Neutrophil (primary cell): ENCODE results near the gene CEP131.

Experiments used
- H3K27ac ChIP-seq: fragments of 200-600 bp; sonication (generic); 2 replicates; pipeline ENCODE4 v1.5.1; 2016; ENCODE audit warnings: mild to moderate bottlenecking, moderate library complexity
- H3K27me3 ChIP-seq: fragments of 200-600 bp; sonication (generic); 2 replicates; pipeline ENCODE4 v1.6.0; 2016; ENCODE audit warnings: mild to moderate bottlenecking
- H3K36me3 ChIP-seq: fragments of 200-600 bp; sonication (generic); 2 replicates; pipeline ENCODE4 v1.5.1; 2017
- H3K4me1 ChIP-seq, 2 experiments: fragments of 200-600 bp in 1 of 2; sonication (generic) in 1 of 2; 1 replicate in 1 of 2; 2 replicates in 1 of 2; pipeline versions ENCODE4 v1.5.1 to v1.6.1; 2013 to 2016; ENCODE audit warnings: low read depth in 1 of 2, low read length in 1 of 2, mild to moderate bottlenecking in 1 of 2, moderate library complexity in 1 of 2; ENCODE audit not compliant: control insufficient read depth in 1 of 2, insufficient read depth in 1 of 2
- H3K4me3 ChIP-seq, 2 experiments: fragments of 200-600 bp in 1 of 2; sonication (generic) in 1 of 2; 1 replicate in 1 of 2; 2 replicates in 1 of 2; pipeline ENCODE4 v1.5.1; 2013 to 2016; ENCODE audit warnings: low read depth in 1 of 2, low read length in 1 of 2, mild to moderate bottlenecking in 1 of 2, moderate library complexity in 1 of 2
- H3K9me3 ChIP-seq: fragments of 200-600 bp; sonication (generic); 2 replicates; pipeline ENCODE4 v1.5.1; 2016
- CTCF ChIP-seq: fragments of 200-600 bp; sonication (generic); IDR thresholded peaks from 2 replicates; pipeline ENCODE4 v1.5.1; 2016; ENCODE audit warnings: antibody characterized with exemption

The CEP131 gene

GRCh38 chr17:81251094-81251708, 28.4 kb upstream of the CEP131 start:
- Histone ChIP-seq H3K4me3 (no peak overlapping the region), H3K9me3 (no peaks in the 10 kb centered on the region), H3K27ac (no peak overlapping the region), H3K27me3 (no peaks in the 10 kb centered on the region), H3K36me3 (peaks cover 70% of the 10 kb centered on the region), H3K4me1 (peaks cover 18% of the 10 kb centered on the region in 2 experiments)
- TF ChIP-seq CTCF = no peak

GRCh38 chr17:81250286-81251093, 27.7 kb upstream of the CEP131 start:
- Histone ChIP-seq H3K9me3 (no peaks in the 10 kb centered on the region), H3K27me3 (no peaks in the 10 kb centered on the region), H3K27ac (no peak overlapping the region), H3K4me1 (peaks cover 13% of the 10 kb centered on the region in 2 experiments), H3K4me3 (no peak overlapping the region), H3K36me3 (peaks cover 73% of the 10 kb centered on the region)
- TF ChIP-seq CTCF = no peak

- no peak overlapping the region for H3K27ac ChIP-seq
- H3K36me3 ChIP-seq = peaks cover 83% of the 10 kb centered on the region
- no peak overlapping the region for H3K4me3 ChIP-seq
- TF ChIP-seq CTCF = no peak
- peaks cover 2% of the 10 kb centered on the region in 2 experiments for H3K4me1 ChIP-seq
- no peaks in the 10 kb centered on the region for H3K9me3 ChIP-seq
- H3K27me3 ChIP-seq = no peaks in the 10 kb centered on the region
Observed at GRCh38 chr17:81249223-81250040, 26.7 kb upstream of the CEP131 start.

- no peak for TF ChIP-seq CTCF
- Histone ChIP-seq H3K36me3 (peaks cover 81% of the 10 kb centered on the region), H3K27ac (no peak overlapping the region), H3K4me3 (no peak overlapping the region), H3K9me3 (no peaks in the 10 kb centered on the region), H3K27me3 (no peaks in the 10 kb centered on the region), H3K4me1 (no peaks in the 10 kb centered on the region)
Observed at GRCh38 chr17:81248649-81249048, 25.9 kb upstream of the CEP131 start.

- H3K36me3 ChIP-seq = peaks cover 74% of the 10 kb centered on the region
Observed at GRCh38 chr17:81247339-81247990, 24.7 kb upstream of the CEP131 start.

More at GRCh38 chr17:81247339-81247990, 24.7 kb upstream of the CEP131 start:
- no peak for TF ChIP-seq CTCF
- no peaks in the 10 kb centered on the region for H3K27me3 ChIP-seq
- H3K4me1 ChIP-seq = no peaks in the 10 kb centered on the region
- H3K9me3 ChIP-seq = no peaks in the 10 kb centered on the region
- H3K4me3 ChIP-seq = no peak overlapping the region
- H3K27ac ChIP-seq = no peak overlapping the region
